LNCaP clone FGC (cell line): Measurements from ENCODE around the gene FBN3.
"Not testable (repeated sequence)": the region's sequence is repeated elsewhere in the genome, so short reads cannot be mapped to it uniquely, and the experiment has no call there.

Source experiments
- DNase-seq: peaks from one replicate; pipeline ENCODE4 v3.0.0-alpha.2; 2011; ENCODE audit warnings: low read depth
- H3K4me3 ChIP-seq: 2 replicates; pipeline ENCODE4 v1.5.1; 2011; ENCODE audit warnings: mild to moderate bottlenecking, low read depth, low read length, control low read depth
- CTCF ChIP-seq: IDR thresholded peaks from 2 replicates; pipeline ENCODE4 v1.5.1; 2012; ENCODE audit warnings: mild to moderate bottlenecking; ENCODE audit not compliant: control insufficient read depth, insufficient read depth; ENCODE audit errors: extremely low read depth

Gene FBN3

GRCh38 chr19:8110931-8111330 lies 38.5 kb downstream of the FBN3 start:
- no peak for DNase-seq
- H3K4me3 ChIP-seq = no peak overlapping the region
- TF ChIP-seq CTCF = no peak

- no peak for TF ChIP-seq CTCF
- H3K4me3 ChIP-seq = no peak overlapping the region
- no peak for DNase-seq
Measured at GRCh38 chr19:8109890-8110662, 39.3 kb downstream of the FBN3 start.

GRCh38 chr19:8109455-8109854 lies 39.9 kb downstream of the FBN3 start:
- no peak overlapping the region for H3K4me3 ChIP-seq
- no peak for DNase-seq
- no peak for TF ChIP-seq CTCF

- no peak overlapping the region for H3K4me3 ChIP-seq
- no peak for TF ChIP-seq CTCF
- no peak for DNase-seq
Measured at GRCh38 chr19:8108560-8109445, 40.6 kb downstream of the FBN3 start.

- DNase-seq = no peak
- no peak overlapping the region for H3K4me3 ChIP-seq
- TF ChIP-seq CTCF = no peak
Measured at GRCh38 chr19:8107301-8107903, 42.0 kb downstream of the FBN3 start.

GRCh38 chr19:8105471-8105870 lies 43.9 kb downstream of the FBN3 start:
- no peak for TF ChIP-seq CTCF
- DNase-seq = no peak
- no peak overlapping the region for H3K4me3 ChIP-seq

GRCh38 chr19:8101910-8102309 lies 47.5 kb downstream of the FBN3 start:
- H3K4me3 ChIP-seq = not testable (repeated sequence)

More at GRCh38 chr19:8101910-8102309, 47.5 kb downstream of the FBN3 start:
- not testable (repeated sequence) for DNase-seq
